HepG2 (cell line): ENCODE measurements around the gene SSBP4. TPM values are rescaled to one million over a fixed set of nuclear protein-coding genes. Genes with fewer than 3 reads are reported as not detected.

Experiments
- AGO2 ChIP-seq: fragments of 200-400 bp; formaldehyde crosslinking; optimal IDR thresholded peaks from 2 replicates; pipeline ENCODE3; 2017; ENCODE audit warnings: mild to moderate bottlenecking, low read depth, low read length, moderate library complexity
- CEBPG ChIP-seq: IDR thresholded peaks from 2 replicates; pipeline ENCODE4 v1.6.1; 2016
- GZF1 ChIP-seq: sonication (generic); formaldehyde crosslinking; IDR thresholded peaks from 2 replicates; pipeline ENCODE4 v1.5.1; 2020; ENCODE audit warnings: mild to moderate bottlenecking, missing genetic modification reagents
- MEIS2 ChIP-seq: sonication (generic); formaldehyde crosslinking; IDR thresholded peaks from 2 replicates; pipeline ENCODE4 v1.9.0; 2021; ENCODE audit warnings: mild to moderate bottlenecking, missing genetic modification reagents
- MZF1 ChIP-seq: sonication (generic); formaldehyde crosslinking; IDR thresholded peaks from 2 replicates; pipeline ENCODE4 v1.8.1; 2023; ENCODE audit warnings: mild to moderate bottlenecking, missing genetic modification reagents, borderline replicate concordance
- POLR2AphosphoS2 ChIP-seq: IDR thresholded peaks from 2 replicates; pipeline ENCODE4 v1.6.1; 2011; ENCODE audit warnings: low read depth, low read length, improper control_type of control experiment
- SMARCE1 ChIP-seq: fragments of 450-650 bp; IDR thresholded peaks from 2 replicates; pipeline ENCODE4 v1.6.1; 2017; ENCODE audit warnings: borderline replicate concordance
- SP4 ChIP-seq: sonication (generic); formaldehyde crosslinking; IDR thresholded peaks from 2 replicates; pipeline ENCODE4 v1.8.1; 2023; ENCODE audit warnings: mild to moderate bottlenecking, missing genetic modification reagents
- ZBTB38 ChIP-seq: sonication (generic); formaldehyde crosslinking; IDR thresholded peaks from 2 replicates; pipeline ENCODE4 v1.5.1; 2020; ENCODE audit warnings: mild to moderate bottlenecking, missing genetic modification reagents
- ZNF264 ChIP-seq: sonication (generic); formaldehyde crosslinking; IDR thresholded peaks from 2 replicates; pipeline ENCODE4 v1.4.0; 2020; ENCODE audit warnings: missing genetic modification reagents
- ZNF598 ChIP-seq: sonication (generic); formaldehyde crosslinking; IDR thresholded peaks from 2 replicates; pipeline ENCODE4 v1.5.1; 2020; ENCODE audit warnings: mild to moderate bottlenecking, missing genetic modification reagents, borderline replicate concordance
- ZNF672 ChIP-seq: sonication (generic); formaldehyde crosslinking; IDR thresholded peaks from 2 replicates; pipeline ENCODE4 v1.8.1; 2022; ENCODE audit warnings: missing genetic modification reagents
- polyA plus RNA-seq, 8 experiments: library from polyadenylated mRNA; depleted of rRNA in 3 of 8; stranded (reverse) in 7 of 8; unstranded in 1 of 8; fragments of >200 nt; fragmentation: Illumina TruSeq in 4 of 8; extraction: Trizol in 4 of 8; gene quantifications; 2 replicates each; pipeline versions ENCODE4 v1.2.1 to v1.2.3, GENCODE V29; 2011 to 2016; ENCODE audit warnings: low read depth in 4 of 8, missing spikeins in 1 of 8, mixed read lengths in 1 of 8; ENCODE audit not compliant: insufficient read depth in 1 of 8
- total RNA-seq, 5 experiments: library from RNA; depleted of rRNA; stranded (reverse); fragments of >200 nt; fragmentation: Illumina TruSeq; extraction: Trizol; gene quantifications; 2 replicates each; pipeline ENCODE4 v1.2.3, GENCODE V29; 2016; ENCODE audit warnings: low read depth in 1 of 5
- TF ChIP-seq, protein P1 (sequence below): sonication (generic); formaldehyde crosslinking; IDR thresholded peaks from 2 replicates; pipeline ENCODE4 v1.5.0; 2020; ENCODE audit warnings: mild to moderate bottlenecking, missing genetic modification reagents, borderline replicate concordance
- TF ChIP-seq, protein P2 (sequence below): sonication (generic); formaldehyde crosslinking; IDR thresholded peaks from 2 replicates; pipeline ENCODE4 v1.9.0; 2021; ENCODE audit warnings: mild to moderate bottlenecking, missing genetic modification reagents
- TF ChIP-seq, protein P3 (sequence below): sonication (generic); formaldehyde crosslinking; conservative IDR thresholded peaks from 2 replicates; pipeline ENCODE4 v1.8.0; 2022; ENCODE audit warnings: mild to moderate bottlenecking, moderate library complexity, missing genetic modification reagents

SSBP4 gene
- total and polyA plus RNA-seq, 2 of the 13 experiments (the other 11 are each of a cell fraction or from before 2014, with no cell fraction given) = 20.8 to 39.5 TPM

DNA sequence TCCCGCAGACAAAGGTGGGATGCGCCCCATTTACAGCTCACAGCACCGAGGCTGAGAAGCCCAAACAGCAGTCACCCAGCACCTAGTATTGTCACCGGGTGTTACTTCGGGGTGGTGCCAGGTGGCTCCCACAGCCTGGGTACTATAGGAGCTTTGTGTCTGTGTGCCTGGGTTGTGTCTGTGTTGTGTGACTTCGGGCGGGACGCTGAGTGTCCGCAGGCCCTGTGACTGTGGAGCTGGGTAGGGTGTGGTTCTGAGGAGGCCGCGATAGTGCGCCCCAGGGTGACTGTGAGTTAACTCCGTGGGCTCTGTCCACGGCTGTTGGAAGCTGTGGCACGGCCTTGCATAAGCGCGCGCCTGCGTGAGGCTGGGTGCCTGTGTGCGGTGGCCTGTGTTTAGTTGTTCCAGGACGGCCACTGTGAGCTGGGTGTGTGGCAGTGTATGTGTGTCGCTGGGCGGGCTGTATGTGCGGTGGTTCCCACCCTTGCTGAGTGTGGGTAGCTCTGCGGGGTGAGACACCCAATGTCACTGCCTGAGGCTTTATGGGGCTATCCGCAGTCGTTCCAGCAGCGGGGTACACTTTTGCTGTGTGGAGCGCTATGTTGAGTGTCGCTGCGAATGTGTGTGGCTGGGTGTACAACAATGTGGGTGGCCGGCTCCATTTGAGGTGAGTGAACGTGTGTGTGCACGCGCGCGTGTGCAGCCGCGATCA, 559 bp upstream of the SSBP4 start (continued):
- TF ChIP-seq MZF1 (no peak), SP4 (CRISPR knock-in tag) (no peak), ZBTB38 (CRISPR knock-in tag) (peak; percentile 89), CEBPG (CRISPR knock-in tag) (no peak), GZF1 (CRISPR knock-in tag) (no peak), ZNF598 (CRISPR knock-in tag) (peak; percentile 42; the same call in 1 of the 2 replicates), SMARCE1 (no peak), MEIS2 (CRISPR knock-in tag) (no peak), AGO2 (peak; percentile 51), ZNF672 (CRISPR knock-in tag) (0 out of 2 replicates have a peak, but pooled peaks have one; percentile 26), POLR2AphosphoS2 (no peak), ZNF264 (CRISPR knock-in tag) (no peak)
- TF ChIP-seq, protein P1, sequence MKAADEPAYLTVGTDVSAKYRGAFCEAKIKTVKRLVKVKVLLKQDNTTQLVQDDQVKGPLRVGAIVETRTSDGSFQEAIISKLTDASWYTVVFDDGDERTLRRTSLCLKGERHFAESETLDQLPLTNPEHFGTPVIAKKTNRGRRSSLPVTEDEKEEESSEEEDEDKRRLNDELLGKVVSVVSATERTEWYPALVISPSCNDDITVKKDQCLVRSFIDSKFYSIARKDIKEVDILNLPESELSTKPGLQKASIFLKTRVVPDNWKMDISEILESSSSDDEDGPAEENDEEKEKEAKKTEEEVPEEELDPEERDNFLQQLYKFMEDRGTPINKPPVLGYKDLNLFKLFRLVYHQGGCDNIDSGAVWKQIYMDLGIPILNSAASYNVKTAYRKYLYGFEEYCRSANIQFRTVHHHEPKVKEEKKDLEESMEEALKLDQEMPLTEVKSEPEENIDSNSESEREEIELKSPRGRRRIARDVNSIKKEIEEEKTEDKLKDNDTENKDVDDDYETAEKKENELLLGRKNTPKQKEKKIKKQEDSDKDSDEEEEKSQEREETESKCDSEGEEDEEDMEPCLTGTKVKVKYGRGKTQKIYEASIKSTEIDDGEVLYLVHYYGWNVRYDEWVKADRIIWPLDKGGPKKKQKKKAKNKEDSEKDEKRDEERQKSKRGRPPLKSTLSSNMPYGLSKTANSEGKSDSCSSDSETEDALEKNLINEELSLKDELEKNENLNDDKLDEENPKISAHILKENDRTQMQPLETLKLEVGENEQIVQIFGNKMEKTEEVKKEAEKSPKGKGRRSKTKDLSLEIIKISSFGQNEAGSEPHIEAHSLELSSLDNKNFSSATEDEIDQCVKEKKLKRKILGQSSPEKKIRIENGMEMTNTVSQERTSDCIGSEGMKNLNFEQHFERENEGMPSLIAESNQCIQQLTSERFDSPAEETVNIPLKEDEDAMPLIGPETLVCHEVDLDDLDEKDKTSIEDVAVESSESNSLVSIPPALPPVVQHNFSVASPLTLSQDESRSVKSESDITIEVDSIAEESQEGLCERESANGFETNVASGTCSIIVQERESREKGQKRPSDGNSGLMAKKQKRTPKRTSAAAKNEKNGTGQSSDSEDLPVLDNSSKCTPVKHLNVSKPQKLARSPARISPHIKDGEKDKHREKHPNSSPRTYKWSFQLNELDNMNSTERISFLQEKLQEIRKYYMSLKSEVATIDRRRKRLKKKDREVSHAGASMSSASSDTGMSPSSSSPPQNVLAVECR (CRISPR knock-in tag) = peak; percentile 57; the same call in 1 of the 2 replicates
- TF ChIP-seq, protein P2, sequence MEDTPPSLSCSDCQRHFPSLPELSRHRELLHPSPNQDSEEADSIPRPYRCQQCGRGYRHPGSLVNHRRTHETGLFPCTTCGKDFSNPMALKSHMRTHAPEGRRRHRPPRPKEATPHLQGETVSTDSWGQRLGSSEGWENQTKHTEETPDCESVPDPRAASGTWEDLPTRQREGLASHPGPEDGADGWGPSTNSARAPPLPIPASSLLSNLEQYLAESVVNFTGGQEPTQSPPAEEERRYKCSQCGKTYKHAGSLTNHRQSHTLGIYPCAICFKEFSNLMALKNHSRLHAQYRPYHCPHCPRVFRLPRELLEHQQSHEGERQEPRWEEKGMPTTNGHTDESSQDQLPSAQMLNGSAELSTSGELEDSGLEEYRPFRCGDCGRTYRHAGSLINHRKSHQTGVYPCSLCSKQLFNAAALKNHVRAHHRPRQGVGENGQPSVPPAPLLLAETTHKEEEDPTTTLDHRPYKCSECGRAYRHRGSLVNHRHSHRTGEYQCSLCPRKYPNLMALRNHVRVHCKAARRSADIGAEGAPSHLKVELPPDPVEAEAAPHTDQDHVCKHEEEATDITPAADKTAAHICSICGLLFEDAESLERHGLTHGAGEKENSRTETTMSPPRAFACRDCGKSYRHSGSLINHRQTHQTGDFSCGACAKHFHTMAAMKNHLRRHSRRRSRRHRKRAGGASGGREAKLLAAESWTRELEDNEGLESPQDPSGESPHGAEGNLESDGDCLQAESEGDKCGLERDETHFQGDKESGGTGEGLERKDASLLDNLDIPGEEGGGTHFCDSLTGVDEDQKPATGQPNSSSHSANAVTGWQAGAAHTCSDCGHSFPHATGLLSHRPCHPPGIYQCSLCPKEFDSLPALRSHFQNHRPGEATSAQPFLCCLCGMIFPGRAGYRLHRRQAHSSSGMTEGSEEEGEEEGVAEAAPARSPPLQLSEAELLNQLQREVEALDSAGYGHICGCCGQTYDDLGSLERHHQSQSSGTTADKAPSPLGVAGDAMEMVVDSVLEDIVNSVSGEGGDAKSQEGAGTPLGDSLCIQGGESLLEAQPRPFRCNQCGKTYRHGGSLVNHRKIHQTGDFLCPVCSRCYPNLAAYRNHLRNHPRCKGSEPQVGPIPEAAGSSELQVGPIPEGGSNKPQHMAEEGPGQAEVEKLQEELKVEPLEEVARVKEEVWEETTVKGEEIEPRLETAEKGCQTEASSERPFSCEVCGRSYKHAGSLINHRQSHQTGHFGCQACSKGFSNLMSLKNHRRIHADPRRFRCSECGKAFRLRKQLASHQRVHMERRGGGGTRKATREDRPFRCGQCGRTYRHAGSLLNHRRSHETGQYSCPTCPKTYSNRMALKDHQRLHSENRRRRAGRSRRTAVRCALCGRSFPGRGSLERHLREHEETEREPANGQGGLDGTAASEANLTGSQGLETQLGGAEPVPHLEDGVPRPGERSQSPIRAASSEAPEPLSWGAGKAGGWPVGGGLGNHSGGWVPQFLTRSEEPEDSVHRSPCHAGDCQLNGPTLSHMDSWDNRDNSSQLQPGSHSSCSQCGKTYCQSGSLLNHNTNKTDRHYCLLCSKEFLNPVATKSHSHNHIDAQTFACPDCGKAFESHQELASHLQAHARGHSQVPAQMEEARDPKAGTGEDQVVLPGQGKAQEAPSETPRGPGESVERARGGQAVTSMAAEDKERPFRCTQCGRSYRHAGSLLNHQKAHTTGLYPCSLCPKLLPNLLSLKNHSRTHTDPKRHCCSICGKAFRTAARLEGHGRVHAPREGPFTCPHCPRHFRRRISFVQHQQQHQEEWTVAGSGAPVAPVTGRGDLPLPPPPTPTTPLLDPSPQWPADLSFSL = peak; percentile 61; the same call in 1 of the 2 replicates
- TF ChIP-seq, protein P3, sequence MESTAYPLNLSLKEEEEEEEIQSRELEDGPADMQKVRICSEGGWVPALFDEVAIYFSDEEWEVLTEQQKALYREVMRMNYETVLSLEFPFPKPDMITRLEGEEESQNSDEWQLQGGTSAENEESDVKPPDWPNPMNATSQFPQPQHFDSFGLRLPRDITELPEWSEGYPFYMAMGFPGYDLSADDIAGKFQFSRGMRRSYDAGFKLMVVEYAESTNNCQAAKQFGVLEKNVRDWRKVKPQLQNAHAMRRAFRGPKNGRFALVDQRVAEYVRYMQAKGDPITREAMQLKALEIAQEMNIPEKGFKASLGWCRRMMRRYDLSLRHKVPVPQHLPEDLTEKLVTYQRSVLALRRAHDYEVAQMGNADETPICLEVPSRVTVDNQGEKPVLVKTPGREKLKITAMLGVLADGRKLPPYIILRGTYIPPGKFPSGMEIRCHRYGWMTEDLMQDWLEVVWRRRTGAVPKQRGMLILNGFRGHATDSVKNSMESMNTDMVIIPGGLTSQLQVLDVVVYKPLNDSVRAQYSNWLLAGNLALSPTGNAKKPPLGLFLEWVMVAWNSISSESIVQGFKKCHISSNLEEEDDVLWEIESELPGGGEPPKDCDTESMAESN = no peak
